K562 (cell line): ENCODE data around the gene PHEX. TPM values are rescaled to one million over a fixed set of nuclear protein-coding genes. Genes with fewer than 3 reads are reported as not detected.

Experiments used
- ATAC-seq: fragments of 200-7000 bp; cut with Tn5 transposase; 3 replicates; pipeline ENCODE4 v1.9.1; 2020; ENCODE audit warnings: moderate library complexity
- BruUV-seq: library from RNA; stranded (reverse); fragments of 400-500 nt; replicated peaks from 2 replicates; lab custom pipeline; 2021; lab: Mats Ljungman, UMichigan
- CTCF ChIA-PET: fragments of 300-600 bp; formaldehyde crosslinking; extraction: SDS; loops from one replicate; lab custom pipeline; 2021; ENCODE audit warnings: low intra/inter-chr PET ratio; lab: Yijun Ruan, JAX
- POLR2A ChIA-PET: fragments of 300-600, 350-650 bp; sonication (Branson Sonifier 250); formaldehyde crosslinking; extraction: SDS; loops from one replicate; lab custom pipeline; 2021; ENCODE audit warnings: antibody characterized with exemption, inconsistent platforms; lab: Yijun Ruan, JAX
- DNase-seq, 4 experiments: peaks; one replicate each; pipeline versions ENCODE4 v3.0.0 to v3.0.0-alpha.2; 2011 to 2018; ENCODE audit warnings: low spot score in 3 of 4, mixed read lengths in 3 of 4; ENCODE audit errors: extremely low read depth in 1 of 4
- FAIRE-seq: peaks from 2 replicates; lab custom pipeline; 2011; peaks lifted over from hg19 to GRCh38; lab: Jason Lieb, UNC
- H2AFZ ChIP-seq: 2 replicates; pipeline ENCODE4 v1.6.0; 2011; ENCODE audit warnings: low read depth, low read length, control low read depth, inconsistent platforms
- H3K27ac ChIP-seq: fragments of 200-600 bp; 3 replicates; pipeline ENCODE4 v1.8.0; 2011; ENCODE audit warnings: low read depth, mild to moderate bottlenecking, control low read depth, inconsistent platforms, low read length, moderate library complexity, mixed read lengths; ENCODE audit errors: extremely low read depth
- H3K27me3 ChIP-seq, 2 experiments: fragments of 300-600 bp in 1 of 2; 2 replicates in 1 of 2; 3 replicates in 1 of 2; pipeline versions ENCODE4 v1.6.0 to v1.8.0; 2011; ENCODE audit warnings: inconsistent platforms in 2 of 2, low read length in 2 of 2, mild to moderate bottlenecking in 1 of 2, mixed read lengths in 1 of 2, moderate library complexity in 1 of 2; ENCODE audit not compliant: control insufficient read depth in 2 of 2, insufficient read depth in 2 of 2
- H3K36me3 ChIP-seq: fragments of 300-600 bp; 3 replicates; pipeline ENCODE4 v1.8.0; 2011; ENCODE audit warnings: mild to moderate bottlenecking, low read length, inconsistent platforms; ENCODE audit not compliant: control insufficient read depth, insufficient read depth
- H3K4me1 ChIP-seq, 2 experiments: fragments of 200-600 bp in 1 of 2; replicated peaks in 1 of 2; 2 replicates in 1 of 2; 3 replicates in 1 of 2; pipeline versions ENCODE4 v1.5.1 to v1.8.0; 2011; ENCODE audit warnings: inconsistent platforms in 2 of 2, low read length in 2 of 2, mild to moderate bottlenecking in 1 of 2, mixed read lengths in 1 of 2, moderate library complexity in 1 of 2; ENCODE audit not compliant: control insufficient read depth in 2 of 2, insufficient read depth in 2 of 2
- H3K4me2 ChIP-seq: 2 replicates; pipeline ENCODE4 v1.6.1; 2011; ENCODE audit warnings: low read length, control low read depth, inconsistent platforms, mixed read lengths; ENCODE audit not compliant: insufficient read depth
- H3K4me3 ChIP-seq: fragments of 200-600 bp; sonication (generic), shearing (Covaris generic); 2 replicates; pipeline ENCODE4 v1.5.1; 2016; ENCODE audit warnings: control low read depth, inconsistent platforms
- H3K79me2 ChIP-seq: fragments of 200-600 bp; 3 replicates; pipeline ENCODE4 v1.8.0; 2011; ENCODE audit warnings: low read length, inconsistent platforms; ENCODE audit not compliant: control insufficient read depth, insufficient read depth
- H3K9ac ChIP-seq, 2 experiments: 2 replicates each; pipeline versions ENCODE4 v1.6.0 to v1.6.1; 2011; ENCODE audit warnings: low read depth in 2 of 2, low read length in 2 of 2, control low read depth in 1 of 2, inconsistent platforms in 1 of 2, mild to moderate bottlenecking in 1 of 2, mixed read lengths in 1 of 2; ENCODE audit not compliant: insufficient read depth in 1 of 2
- H3K9me1 ChIP-seq: one replicate; pipeline ENCODE4 v1.6.0; 2011; ENCODE audit warnings: inconsistent platforms, mild to moderate bottlenecking, low read length, moderate library complexity; ENCODE audit not compliant: control insufficient read depth, insufficient read depth
- H3K9me3 ChIP-seq: replicated peaks from 2 replicates; pipeline ENCODE4 v1.5.1; 2011; ENCODE audit warnings: low read depth, low read length, inconsistent platforms; ENCODE audit not compliant: control insufficient read depth, insufficient read depth
- H4K20me1 ChIP-seq: replicated peaks from 2 replicates; pipeline ENCODE4 v1.6.1; 2011; ENCODE audit warnings: low read length, inconsistent platforms, mixed read lengths; ENCODE audit not compliant: control insufficient read depth, insufficient read depth
- CEBPB ChIP-seq: fragments of 450-650 bp; IDR thresholded peaks from 2 replicates; pipeline ENCODE4 v1.6.1; 2016; ENCODE audit warnings: missing genetic modification characterization, missing compliant biosample characterization
- E2F3 ChIP-seq: fragments of 250-450 bp; sonication (Bioruptor Pico); IDR thresholded peaks from 2 replicates; pipeline ENCODE4 v1.4.0; 2020; ENCODE audit warnings: mild to moderate bottlenecking
- FOXJ2 ChIP-seq: fragments of 200-800 bp; sonication (Bioruptor generic); IDR thresholded peaks from 2 replicates; pipeline ENCODE4 v1.6.1; 2016; ENCODE audit warnings: missing genetic modification characterization, missing compliant biosample characterization
- HDAC1 ChIP-seq, 2 experiments: fragments of 450-650 bp; IDR thresholded peaks; 2 replicates each; pipeline ENCODE4 v1.6.1; 2016 to 2017; ENCODE audit warnings: inconsistent platforms in 1 of 2, mild to moderate bottlenecking in 1 of 2, moderate library complexity in 1 of 2
- ZNF282 ChIP-seq: sonication (generic); formaldehyde crosslinking; IDR thresholded peaks from 2 replicates; pipeline ENCODE4 v1.8.1; 2023; ENCODE audit warnings: missing genetic modification reagents
- WGBS: fragments of 100-300 bp; shearing (Covaris generic); methylation state at CpG from one replicate; pipeline ENCODE4 v1.1.6; 2016; ENCODE audit warnings: low coverage, mixed read lengths; ENCODE audit not compliant: insufficient coverage; ENCODE audit errors: missing lambda C conversion rate; 5-methylcytosine and 5-hydroxymethylcytosine counted together
- in situ Hi-C: fragments of 300-500 bp; cut with MboI; formaldehyde crosslinking; loops from 4 replicates; pipeline ENCODE4 v1.15.0; 2018; ENCODE audit warnings: inconsistent platforms, mixed read lengths
- intact Hi-C: fragments of 100-400 bp; cut with micrococcal nuclease; formaldehyde crosslinking; loops from 2 replicates; pipeline ENCODE4 v1.14.2; 2022
- polyA plus RNA-seq, 8 experiments: library from polyadenylated mRNA; depleted of rRNA in 4 of 8; stranded (reverse) in 5 of 8; unstranded in 3 of 8; fragments of >200 nt; fragmentation: Nextera tagmentation in 2 of 8; fragmentation: Illumina TruSeq in 1 of 8; extraction: Ambion mirVana in 2 of 8; extraction: Trizol in 1 of 8; gene quantifications; 2 replicates each; pipeline versions ENCODE4 v1.2.1 to v1.2.3, GENCODE V29; 2011 to 2014; ENCODE audit warnings: inconsistent platforms in 1 of 8, missing spikeins in 1 of 8
- total RNA-seq, 7 experiments: library from RNA; depleted of rRNA in 6 of 7; stranded (reverse); fragments of >200 nt in 6 of 7; fragmentation: Illumina TruSeq in 2 of 7; extraction: Trizol in 2 of 7; gene quantifications; 2 replicates each; pipeline versions ENCODE4 v1.2.1 to v1.2.3, GENCODE V29; 2011 to 2021; ENCODE audit warnings: low replicate concordance in 1 of 7
- TF ChIP-seq, protein P1 (sequence below): fragments of 200-600 bp; sonication (generic); IDR thresholded peaks from one replicate; pipeline ENCODE4 v1.6.1; 2012; ENCODE audit warnings: mild to moderate bottlenecking, low read depth, low read length, inconsistent platforms
- TF ChIP-seq, protein P2 (sequence below): conservative IDR thresholded peaks from 2 replicates; pipeline ENCODE4 v1.6.1; 2011; ENCODE audit warnings: low read depth, mild to moderate bottlenecking, low read length; ENCODE audit not compliant: control insufficient read depth

The PHEX gene
- total and polyA plus RNA-seq, 9 of the 15 experiments (the other 6 are each of a cell fraction or from before 2014, with no cell fraction given): 0.01 to 0.11 (median 0.04) TPM; not detected in 6

DNA sequence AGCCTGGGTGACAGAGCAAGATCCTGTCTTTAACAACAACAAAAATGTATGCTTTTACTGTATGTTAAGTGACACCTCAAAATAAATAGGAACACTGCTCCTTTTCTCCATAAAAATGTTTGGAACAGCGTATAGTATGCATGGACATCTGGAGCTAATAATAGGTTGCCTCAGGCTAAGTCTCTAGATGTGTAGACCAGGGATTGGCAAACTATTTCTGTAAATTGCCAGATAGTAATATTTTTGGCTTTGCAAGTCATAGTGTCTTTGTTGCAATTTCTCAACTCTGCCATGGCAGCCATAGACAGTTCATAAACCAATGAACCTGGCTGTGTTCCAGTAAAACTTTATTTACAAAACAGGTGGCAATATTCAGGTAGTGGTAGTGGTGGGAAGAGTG lies 164.0 kb downstream of the PHEX start:
- CTCF ChIA-PET: no interaction called here
- no peak overlapping the region for H2AFZ ChIP-seq
- no peak for ATAC-seq
- TF ChIP-seq FOXJ2: no peak
- TF ChIP-seq ZNF282 (CRISPR knock-in tag): no peak
- TF ChIP-seq HDAC1 (IDR thresholded peaks at IDR 0.05): no peak
- TF ChIP-seq, protein P1, sequence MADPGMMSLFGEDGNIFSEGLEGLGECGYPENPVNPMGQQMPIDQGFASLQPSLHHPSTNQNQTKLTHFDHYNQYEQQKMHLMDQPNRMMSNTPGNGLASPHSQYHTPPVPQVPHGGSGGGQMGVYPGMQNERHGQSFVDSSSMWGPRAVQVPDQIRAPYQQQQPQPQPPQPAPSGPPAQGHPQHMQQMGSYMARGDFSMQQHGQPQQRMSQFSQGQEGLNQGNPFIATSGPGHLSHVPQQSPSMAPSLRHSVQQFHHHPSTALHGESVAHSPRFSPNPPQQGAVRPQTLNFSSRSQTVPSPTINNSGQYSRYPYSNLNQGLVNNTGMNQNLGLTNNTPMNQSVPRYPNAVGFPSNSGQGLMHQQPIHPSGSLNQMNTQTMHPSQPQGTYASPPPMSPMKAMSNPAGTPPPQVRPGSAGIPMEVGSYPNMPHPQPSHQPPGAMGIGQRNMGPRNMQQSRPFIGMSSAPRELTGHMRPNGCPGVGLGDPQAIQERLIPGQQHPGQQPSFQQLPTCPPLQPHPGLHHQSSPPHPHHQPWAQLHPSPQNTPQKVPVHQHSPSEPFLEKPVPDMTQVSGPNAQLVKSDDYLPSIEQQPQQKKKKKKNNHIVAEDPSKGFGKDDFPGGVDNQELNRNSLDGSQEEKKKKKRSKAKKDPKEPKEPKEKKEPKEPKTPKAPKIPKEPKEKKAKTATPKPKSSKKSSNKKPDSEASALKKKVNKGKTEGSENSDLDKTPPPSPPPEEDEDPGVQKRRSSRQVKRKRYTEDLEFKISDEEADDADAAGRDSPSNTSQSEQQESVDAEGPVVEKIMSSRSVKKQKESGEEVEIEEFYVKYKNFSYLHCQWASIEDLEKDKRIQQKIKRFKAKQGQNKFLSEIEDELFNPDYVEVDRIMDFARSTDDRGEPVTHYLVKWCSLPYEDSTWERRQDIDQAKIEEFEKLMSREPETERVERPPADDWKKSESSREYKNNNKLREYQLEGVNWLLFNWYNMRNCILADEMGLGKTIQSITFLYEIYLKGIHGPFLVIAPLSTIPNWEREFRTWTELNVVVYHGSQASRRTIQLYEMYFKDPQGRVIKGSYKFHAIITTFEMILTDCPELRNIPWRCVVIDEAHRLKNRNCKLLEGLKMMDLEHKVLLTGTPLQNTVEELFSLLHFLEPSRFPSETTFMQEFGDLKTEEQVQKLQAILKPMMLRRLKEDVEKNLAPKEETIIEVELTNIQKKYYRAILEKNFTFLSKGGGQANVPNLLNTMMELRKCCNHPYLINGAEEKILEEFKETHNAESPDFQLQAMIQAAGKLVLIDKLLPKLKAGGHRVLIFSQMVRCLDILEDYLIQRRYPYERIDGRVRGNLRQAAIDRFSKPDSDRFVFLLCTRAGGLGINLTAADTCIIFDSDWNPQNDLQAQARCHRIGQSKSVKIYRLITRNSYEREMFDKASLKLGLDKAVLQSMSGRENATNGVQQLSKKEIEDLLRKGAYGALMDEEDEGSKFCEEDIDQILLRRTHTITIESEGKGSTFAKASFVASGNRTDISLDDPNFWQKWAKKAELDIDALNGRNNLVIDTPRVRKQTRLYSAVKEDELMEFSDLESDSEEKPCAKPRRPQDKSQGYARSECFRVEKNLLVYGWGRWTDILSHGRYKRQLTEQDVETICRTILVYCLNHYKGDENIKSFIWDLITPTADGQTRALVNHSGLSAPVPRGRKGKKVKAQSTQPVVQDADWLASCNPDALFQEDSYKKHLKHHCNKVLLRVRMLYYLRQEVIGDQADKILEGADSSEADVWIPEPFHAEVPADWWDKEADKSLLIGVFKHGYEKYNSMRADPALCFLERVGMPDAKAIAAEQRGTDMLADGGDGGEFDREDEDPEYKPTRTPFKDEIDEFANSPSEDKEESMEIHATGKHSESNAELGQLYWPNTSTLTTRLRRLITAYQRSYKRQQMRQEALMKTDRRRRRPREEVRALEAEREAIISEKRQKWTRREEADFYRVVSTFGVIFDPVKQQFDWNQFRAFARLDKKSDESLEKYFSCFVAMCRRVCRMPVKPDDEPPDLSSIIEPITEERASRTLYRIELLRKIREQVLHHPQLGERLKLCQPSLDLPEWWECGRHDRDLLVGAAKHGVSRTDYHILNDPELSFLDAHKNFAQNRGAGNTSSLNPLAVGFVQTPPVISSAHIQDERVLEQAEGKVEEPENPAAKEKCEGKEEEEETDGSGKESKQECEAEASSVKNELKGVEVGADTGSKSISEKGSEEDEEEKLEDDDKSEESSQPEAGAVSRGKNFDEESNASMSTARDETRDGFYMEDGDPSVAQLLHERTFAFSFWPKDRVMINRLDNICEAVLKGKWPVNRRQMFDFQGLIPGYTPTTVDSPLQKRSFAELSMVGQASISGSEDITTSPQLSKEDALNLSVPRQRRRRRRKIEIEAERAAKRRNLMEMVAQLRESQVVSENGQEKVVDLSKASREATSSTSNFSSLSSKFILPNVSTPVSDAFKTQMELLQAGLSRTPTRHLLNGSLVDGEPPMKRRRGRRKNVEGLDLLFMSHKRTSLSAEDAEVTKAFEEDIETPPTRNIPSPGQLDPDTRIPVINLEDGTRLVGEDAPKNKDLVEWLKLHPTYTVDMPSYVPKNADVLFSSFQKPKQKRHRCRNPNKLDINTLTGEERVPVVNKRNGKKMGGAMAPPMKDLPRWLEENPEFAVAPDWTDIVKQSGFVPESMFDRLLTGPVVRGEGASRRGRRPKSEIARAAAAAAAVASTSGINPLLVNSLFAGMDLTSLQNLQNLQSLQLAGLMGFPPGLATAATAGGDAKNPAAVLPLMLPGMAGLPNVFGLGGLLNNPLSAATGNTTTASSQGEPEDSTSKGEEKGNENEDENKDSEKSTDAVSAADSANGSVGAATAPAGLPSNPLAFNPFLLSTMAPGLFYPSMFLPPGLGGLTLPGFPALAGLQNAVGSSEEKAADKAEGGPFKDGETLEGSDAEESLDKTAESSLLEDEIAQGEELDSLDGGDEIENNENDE: no peak
- TF ChIP-seq CEBPB (tag): no peak
- TF ChIP-seq, protein P2, sequence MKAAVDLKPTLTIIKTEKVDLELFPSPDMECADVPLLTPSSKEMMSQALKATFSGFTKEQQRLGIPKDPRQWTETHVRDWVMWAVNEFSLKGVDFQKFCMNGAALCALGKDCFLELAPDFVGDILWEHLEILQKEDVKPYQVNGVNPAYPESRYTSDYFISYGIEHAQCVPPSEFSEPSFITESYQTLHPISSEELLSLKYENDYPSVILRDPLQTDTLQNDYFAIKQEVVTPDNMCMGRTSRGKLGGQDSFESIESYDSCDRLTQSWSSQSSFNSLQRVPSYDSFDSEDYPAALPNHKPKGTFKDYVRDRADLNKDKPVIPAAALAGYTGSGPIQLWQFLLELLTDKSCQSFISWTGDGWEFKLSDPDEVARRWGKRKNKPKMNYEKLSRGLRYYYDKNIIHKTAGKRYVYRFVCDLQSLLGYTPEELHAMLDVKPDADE: no peak
- TF ChIP-seq E2F3 (CRISPR knock-in tag): no peak

More for the DNA sequence above, 164.0 kb downstream of the PHEX start:
- DNase-seq (no peak), FAIRE-seq (no peak)
- no peaks in the 10 kb centered on the region for H3K79me2 ChIP-seq
- no peak overlapping the region for H3K4me2 ChIP-seq
- H3K4me1 ChIP-seq: no peaks in the 10 kb centered on the region
- BruUV-seq: no TSS peak
- H4K20me1 ChIP-seq: no peaks in the 10 kb centered on the region
- H3K36me3 ChIP-seq: no peaks in the 10 kb centered on the region
- in situ Hi-C loops (no loop called here), intact Hi-C loops (no loop called here)
- no peaks in the 10 kb centered on the region for H3K9me3 ChIP-seq
- POLR2A ChIA-PET: no interaction called here
- 0% methylated on average over 1 of the region's 1 CpG for WGBS
- no peaks in the 10 kb centered on the region for H3K27me3 ChIP-seq
- H3K27ac ChIP-seq: no peak overlapping the region
- no peaks in the 10 kb centered on the region for H3K9me1 ChIP-seq
- H3K4me3 ChIP-seq: no peak overlapping the region
- no peak overlapping the region for H3K9ac ChIP-seq
